Upper lobe of right lung (tissue), 1 donor: ENCODE data around the gene KHK. TPM values are rescaled to one million over a fixed set of nuclear protein-coding genes. Genes with fewer than 3 reads are reported as not detected.

Experiments
- ATAC-seq: fragments of 200-7000 bp; cut with Tn5 transposase; one replicate; pipeline ENCODE4 v1.9.1; 2020; ENCODE audit warnings: mild to moderate bottlenecking, moderate library complexity
- DNase-seq: peaks from one replicate; pipeline ENCODE4 v3.0.0-alpha.2; 2020
- H3K27ac ChIP-seq: fragments of 200-600 bp; one replicate; pipeline ENCODE4 v1.8.0; 2022
- H3K27me3 ChIP-seq: fragments of 200-600 bp; one replicate; pipeline ENCODE4 v1.8.0; 2022; ENCODE audit warnings: mild to moderate bottlenecking
- H3K36me3 ChIP-seq: fragments of 200-600 bp; one replicate; pipeline ENCODE4 v1.8.0; 2022
- H3K4me1 ChIP-seq: fragments of 200-600 bp; one replicate; pipeline ENCODE4 v1.8.0; 2022
- H3K4me3 ChIP-seq: fragments of 200-600 bp; one replicate; pipeline ENCODE4 v1.8.0; 2022; ENCODE audit warnings: mild to moderate bottlenecking
- H3K9me3 ChIP-seq: fragments of 200-600 bp; one replicate; pipeline ENCODE4 v1.8.0; 2022
- intact Hi-C: fragments of 100-400 bp; cut with DNase I; formaldehyde crosslinking; loops from one replicate; pipeline ENCODE4 v1.11.0; 2022
- total RNA-seq: library from RNA; stranded (reverse); fragmentation: NEBNext Ultra II Directional; extraction: Animal tissue kit (Norgen Biotek cat#: 25700); gene quantifications from one replicate; pipeline ENCODE4 v1.2.1, GENCODE V29; 2021
- TF ChIP-seq, protein P1 (sequence below): fragments of 200-600 bp; IDR thresholded peaks from one replicate; pipeline ENCODE4 v1.8.0; 2022; ENCODE audit warnings: antibody characterized with exemption
- donor health status: DM: no; HTN: yes; CAD: no; lungs with severe emphysema.

The KHK gene
- total RNA-seq, 1 donor from 2014 or later, result 4.9 TPM

DNA sequence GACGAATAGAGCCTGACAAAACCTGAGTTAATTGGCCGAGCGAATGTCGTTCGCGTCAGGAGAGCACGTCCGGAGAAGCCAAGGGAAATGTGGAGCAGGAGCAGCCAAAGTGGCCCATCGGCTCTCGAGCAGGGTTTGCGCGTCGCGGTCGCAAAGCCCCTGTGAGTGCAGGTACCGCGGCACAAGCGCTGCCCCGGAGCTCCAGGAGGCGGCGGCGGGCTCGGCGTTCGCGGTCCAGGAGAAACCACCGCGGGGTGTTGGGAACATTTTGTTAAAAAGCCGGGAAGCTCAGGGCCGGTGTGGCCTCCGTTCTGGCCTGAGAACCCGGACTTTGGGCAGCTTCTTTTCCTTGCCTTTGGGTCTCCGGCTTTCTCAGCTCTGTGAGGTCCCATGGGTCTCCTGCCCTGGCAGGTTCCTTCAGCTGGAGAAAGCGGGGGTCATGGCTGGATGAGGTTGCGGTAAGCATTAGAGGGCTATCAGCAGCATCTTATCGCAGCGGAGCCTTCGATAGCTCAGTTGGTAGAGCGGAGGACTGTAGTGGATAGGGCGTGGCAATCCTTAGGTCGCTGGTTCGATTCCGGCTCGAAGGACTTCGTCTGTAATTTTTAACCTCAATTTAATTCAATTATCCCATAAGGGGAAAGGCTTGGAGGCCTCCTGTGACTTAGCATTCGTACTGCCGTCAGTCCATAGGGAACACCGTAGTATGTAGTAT, 36.1 kb upstream of the KHK start:
- peak; percentile 79 for ATAC-seq
- Histone ChIP-seq H3K36me3 (peaks cover 23% of the 10 kb centered on the region), H3K4me1 (peaks cover 13% of the 10 kb centered on the region), H3K27ac (peak overlapping the region; percentile 78), H3K9me3 (no peaks in the 10 kb centered on the region), H3K4me3 (peak overlapping the region; percentile 85), H3K27me3 (no peaks in the 10 kb centered on the region)
- intact Hi-C loops, result no loop called here
- TF ChIP-seq, protein P1, sequence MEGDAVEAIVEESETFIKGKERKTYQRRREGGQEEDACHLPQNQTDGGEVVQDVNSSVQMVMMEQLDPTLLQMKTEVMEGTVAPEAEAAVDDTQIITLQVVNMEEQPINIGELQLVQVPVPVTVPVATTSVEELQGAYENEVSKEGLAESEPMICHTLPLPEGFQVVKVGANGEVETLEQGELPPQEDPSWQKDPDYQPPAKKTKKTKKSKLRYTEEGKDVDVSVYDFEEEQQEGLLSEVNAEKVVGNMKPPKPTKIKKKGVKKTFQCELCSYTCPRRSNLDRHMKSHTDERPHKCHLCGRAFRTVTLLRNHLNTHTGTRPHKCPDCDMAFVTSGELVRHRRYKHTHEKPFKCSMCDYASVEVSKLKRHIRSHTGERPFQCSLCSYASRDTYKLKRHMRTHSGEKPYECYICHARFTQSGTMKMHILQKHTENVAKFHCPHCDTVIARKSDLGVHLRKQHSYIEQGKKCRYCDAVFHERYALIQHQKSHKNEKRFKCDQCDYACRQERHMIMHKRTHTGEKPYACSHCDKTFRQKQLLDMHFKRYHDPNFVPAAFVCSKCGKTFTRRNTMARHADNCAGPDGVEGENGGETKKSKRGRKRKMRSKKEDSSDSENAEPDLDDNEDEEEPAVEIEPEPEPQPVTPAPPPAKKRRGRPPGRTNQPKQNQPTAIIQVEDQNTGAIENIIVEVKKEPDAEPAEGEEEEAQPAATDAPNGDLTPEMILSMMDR, result peak; percentile 46
- DNase-seq, result peak; percentile 89

DNA sequence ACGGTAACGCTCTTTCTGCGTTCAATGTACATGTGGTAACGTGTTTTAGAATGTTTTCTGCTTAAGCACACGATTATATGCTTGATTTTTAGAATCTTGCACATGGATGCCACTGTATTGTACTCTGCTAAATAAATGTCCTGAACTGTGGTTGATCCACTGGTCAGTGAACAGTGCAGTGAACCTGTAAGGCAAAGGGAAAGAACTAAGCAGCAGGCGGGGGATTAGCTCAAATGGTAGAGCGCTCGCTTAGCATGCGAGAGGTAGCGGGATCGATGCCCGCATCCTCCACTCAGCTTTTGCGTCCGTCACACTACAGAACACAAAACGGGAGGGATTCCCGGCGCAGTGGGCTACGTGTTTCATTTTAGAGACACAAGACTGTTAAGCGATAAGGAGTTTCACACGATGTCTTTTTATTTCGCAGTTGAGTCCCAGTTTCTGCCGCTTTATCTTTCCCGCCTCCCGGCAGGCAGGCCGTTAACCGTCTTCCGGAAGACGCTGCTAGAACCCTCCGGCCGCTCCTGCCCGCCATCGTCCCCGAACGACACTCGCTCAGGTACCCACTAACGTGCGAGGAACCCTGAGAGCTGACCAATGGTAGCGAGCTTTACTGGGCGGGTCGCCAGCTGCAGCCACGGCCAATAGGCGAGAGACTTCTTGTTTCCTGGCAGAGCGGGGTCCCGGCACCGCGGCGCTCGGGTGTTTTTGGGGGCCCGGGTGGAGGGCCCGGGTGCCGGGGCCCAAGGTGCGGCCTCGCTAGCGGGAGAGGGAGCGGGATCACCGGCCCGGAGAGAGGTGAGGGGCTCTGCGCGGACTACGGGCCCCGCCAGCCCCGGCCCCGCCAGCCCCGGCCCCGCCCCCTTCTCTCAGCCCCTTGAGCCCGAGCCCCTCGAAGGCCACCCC, 35.3 kb upstream of the KHK start, which contains the start of gene AGBL5:
AGBL5 (plus strand) TSS at position 673 of the 906 bp plus-strand sequence. CDS start 1,291 bp downstream, outside the sequence.
- H3K4me1 ChIP-seq, result peaks cover 13% of the 10 kb centered on the region
- no peaks in the 10 kb centered on the region for H3K9me3 ChIP-seq
- H3K4me3 ChIP-seq, result peak within 1 kb of the TSS; percentile 85
- TF ChIP-seq, protein P1, result no peak
- DNase-seq (peak; percentile 97), ATAC-seq (peak; percentile 89)
- H3K36me3 ChIP-seq, result peaks cover 31% of the 10 kb centered on the region
- H3K27ac ChIP-seq, result peak within 1 kb of the TSS; percentile 78
- H3K27me3 ChIP-seq, result no peaks in the 10 kb centered on the region
- intact Hi-C loops, result no loop called here

DNA sequence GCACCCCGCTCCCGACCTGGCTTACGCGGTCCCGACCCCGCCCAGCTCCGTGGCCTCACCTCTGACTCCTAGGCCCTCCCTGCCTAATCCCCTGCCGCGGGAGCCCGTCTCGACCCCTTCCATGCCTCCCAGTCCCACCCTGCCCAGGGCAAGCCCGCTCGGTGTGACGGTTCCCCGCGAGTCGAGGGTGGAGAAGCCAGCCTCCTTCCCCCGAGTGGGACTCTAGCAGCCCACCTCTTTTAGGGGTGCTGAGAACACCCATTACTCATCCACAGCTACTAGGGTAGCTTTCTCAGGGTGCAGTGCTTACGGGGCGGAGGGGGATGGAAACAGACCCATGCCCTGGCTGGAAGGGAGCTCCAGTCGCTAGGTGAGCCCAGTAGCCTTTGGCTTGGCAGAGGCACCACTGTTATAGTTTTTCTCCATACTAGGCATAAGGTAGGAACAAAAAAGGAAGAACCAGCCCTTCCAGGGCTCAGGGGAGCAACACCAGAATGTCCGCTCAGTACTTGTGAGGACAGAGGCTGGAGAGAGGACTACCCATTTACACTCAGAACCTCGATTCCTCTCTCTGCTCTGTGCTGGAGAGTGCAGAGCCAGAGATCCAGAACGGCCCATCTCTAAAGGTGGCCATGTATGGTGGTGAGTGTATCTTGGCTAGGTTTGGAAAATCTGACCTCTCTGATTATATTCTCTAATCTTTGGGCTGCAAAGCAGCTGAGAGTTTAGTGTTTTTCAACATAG, 34.5 kb upstream of the KHK start:
- peaks cover 37% of the 10 kb centered on the region for H3K36me3 ChIP-seq
- peak overlapping the region; percentile 85 for H3K4me3 ChIP-seq
- H3K27ac ChIP-seq, result peak overlapping the region; percentile 78
- no peaks in the 10 kb centered on the region for H3K9me3 ChIP-seq
- H3K4me1 ChIP-seq, result peaks cover 13% of the 10 kb centered on the region
- DNase-seq (peak; percentile 82), ATAC-seq (no peak)
- H3K27me3 ChIP-seq, result no peaks in the 10 kb centered on the region
- TF ChIP-seq, protein P1, result no peak
- intact Hi-C loops, result no loop called here

DNA sequence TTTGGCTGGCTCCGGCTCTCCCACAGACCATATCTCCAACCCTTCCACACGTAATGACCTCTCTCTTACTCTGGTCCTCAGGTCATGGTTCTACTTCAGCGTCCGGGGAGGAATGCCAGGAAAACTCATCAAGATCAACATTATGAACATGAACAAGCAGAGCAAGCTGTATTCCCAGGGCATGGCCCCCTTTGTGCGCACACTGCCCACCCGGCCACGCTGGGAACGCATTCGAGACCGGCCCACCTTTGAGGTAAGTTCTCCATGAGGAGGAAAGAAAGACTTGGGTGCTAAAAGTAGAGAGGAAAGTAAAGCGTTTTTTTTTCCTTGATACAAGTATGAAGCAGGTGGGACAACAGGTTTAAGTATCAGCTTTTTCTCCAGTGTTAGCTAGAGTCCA, 33.3 kb upstream of the KHK start:
- no peak for ATAC-seq
- no peak overlapping the region for H3K4me3 ChIP-seq
- TF ChIP-seq, protein P1, result no peak
- H3K27me3 ChIP-seq, result no peaks in the 10 kb centered on the region
- no peak overlapping the region for H3K27ac ChIP-seq
- intact Hi-C loops, result no loop called here
- DNase-seq, result no peak
- H3K9me3 ChIP-seq, result no peaks in the 10 kb centered on the region
- H3K36me3 ChIP-seq, result peaks cover 41% of the 10 kb centered on the region
- peaks cover 13% of the 10 kb centered on the region for H3K4me1 ChIP-seq

DNA sequence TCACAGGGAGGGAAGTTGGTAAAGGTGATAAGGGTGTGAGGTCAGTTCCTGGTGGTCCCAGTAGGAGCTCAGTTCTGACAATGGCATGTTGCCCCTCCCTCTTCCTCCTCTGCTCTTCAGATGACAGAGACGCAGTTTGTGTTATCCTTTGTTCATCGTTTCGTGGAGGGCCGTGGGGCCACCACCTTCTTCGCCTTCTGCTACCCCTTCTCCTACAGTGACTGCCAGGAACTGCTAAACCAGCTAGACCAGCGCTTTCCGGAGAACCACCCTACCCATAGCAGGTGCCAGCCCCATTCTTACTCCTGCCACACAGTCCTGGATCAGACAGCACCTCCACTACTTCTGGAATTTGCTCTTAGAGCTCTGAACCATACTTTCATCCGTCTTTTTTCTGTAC, 32.8 kb upstream of the KHK start:
- intact Hi-C loops, result no loop called here
- H3K36me3 ChIP-seq, result peaks cover 44% of the 10 kb centered on the region
- no peak for ATAC-seq

More for the DNA sequence above, 32.8 kb upstream of the KHK start:
- TF ChIP-seq, protein P1, result no peak
- Histone ChIP-seq H3K9me3 (no peaks in the 10 kb centered on the region), H3K4me1 (peaks cover 13% of the 10 kb centered on the region), H3K27ac (no peak overlapping the region), H3K4me3 (no peak overlapping the region), H3K27me3 (no peaks in the 10 kb centered on the region)
- DNase-seq, result no peak
